OCI-LY7 (cell line): ENCODE data around the gene BOK. TPM values are rescaled to one million over a fixed set of nuclear protein-coding genes. Genes with fewer than 3 reads are reported as not detected.
"Not testable (repeated sequence)": the region's sequence is repeated elsewhere in the genome, so short reads cannot be mapped to it uniquely, and the experiment has no call there.

Source experiments
- BruUV-seq: library from RNA; stranded (reverse); fragments of 400-500 nt; replicated peaks from 2 replicates; lab custom pipeline; 2021; lab: Mats Ljungman, UMichigan
- CTCF ChIA-PET: fragments of 300-600 bp; sonication (Branson Sonifier 250); formaldehyde crosslinking; loops from one replicate; lab custom pipeline; 2022; ENCODE audit warnings: antibody characterized with exemption; ENCODE audit not compliant: unreplicated experiment; lab: Charles Lee
- POLR2A ChIA-PET: fragments of 300-600 bp; sonication (Branson Sonifier 250); formaldehyde crosslinking; loops from one replicate; lab custom pipeline; 2022; ENCODE audit warnings: antibody characterized with exemption; lab: Charles Lee
- DNase-seq: peaks from one replicate; pipeline ENCODE4 v3.0.0-alpha.2; 2015; ENCODE audit warnings: low spot score
- H2AFZ ChIP-seq: fragments of 200-600 bp; sonication (generic), shearing (Covaris generic); 2 replicates; pipeline ENCODE4 v1.6.1; 2014; ENCODE audit warnings: mild to moderate bottlenecking, antibody characterized with exemption, low read length, moderate library complexity
- H3K27ac ChIP-seq: fragments of 200-600 bp; sonication (generic); 2 replicates; pipeline ENCODE4 v1.5.1; 2014; ENCODE audit warnings: mixed run types, low read depth, mild to moderate bottlenecking, moderate library complexity, low read length, inconsistent platforms; ENCODE audit not compliant: poor library complexity, severe bottlenecking
- H3K36me3 ChIP-seq: fragments of 200-600 bp; sonication (generic); 2 replicates; pipeline ENCODE4 v1.6.1; 2014; ENCODE audit warnings: mild to moderate bottlenecking, antibody characterized with exemption, low read length, moderate library complexity, mixed read lengths; ENCODE audit not compliant: insufficient read depth
- H3K4me1 ChIP-seq: fragments of 200-600 bp; sonication (generic); 2 replicates; pipeline ENCODE4 v1.5.1; 2014; ENCODE audit warnings: mild to moderate bottlenecking, low read length; ENCODE audit not compliant: insufficient read depth, poor library complexity, severe bottlenecking
- H3K4me2 ChIP-seq: fragments of 200-600 bp; sonication (generic); 2 replicates; pipeline ENCODE4 v1.6.1; 2014; ENCODE audit warnings: mild to moderate bottlenecking, low read length
- H3K4me3 ChIP-seq: fragments of 200-600 bp; sonication (generic); 2 replicates; pipeline ENCODE4 v1.5.1; 2014; ENCODE audit warnings: mild to moderate bottlenecking, low read depth, low read length; ENCODE audit not compliant: poor library complexity, severe bottlenecking
- H3K79me2 ChIP-seq: fragments of 200-600 bp; sonication (generic); 2 replicates; pipeline ENCODE4 v1.6.1; 2016; ENCODE audit warnings: low read depth, mild to moderate bottlenecking, low read length, moderate library complexity, mixed read lengths; ENCODE audit not compliant: insufficient read depth
- H3K9me2 ChIP-seq: fragments of 200-600 bp; sonication (generic); 2 replicates; pipeline ENCODE4 v1.6.1; 2016; ENCODE audit warnings: mild to moderate bottlenecking, low read length, mixed read lengths; ENCODE audit not compliant: insufficient read depth
- H3K9me3 ChIP-seq: fragments of 200-600 bp; sonication (generic); 2 replicates; pipeline ENCODE4 v1.6.1; 2014; ENCODE audit warnings: mild to moderate bottlenecking, mixed run types, low read length, mixed read lengths
- H4K20me1 ChIP-seq: fragments of 200-600 bp; sonication (generic); 2 replicates; pipeline ENCODE4 v1.6.1; 2014; ENCODE audit warnings: mild to moderate bottlenecking, antibody characterized with exemption, low read length, moderate library complexity, mixed read lengths; ENCODE audit not compliant: insufficient read depth
- EZH2phosphoT487 ChIP-seq: fragments of 200-600 bp; sonication (generic); IDR thresholded peaks from 2 replicates; pipeline ENCODE4 v1.6.1; 2018; ENCODE audit warnings: low read depth, borderline replicate concordance, mild to moderate bottlenecking, mixed run types, antibody characterized with exemption, low read length, moderate library complexity, mixed read lengths
- intact Hi-C: fragments of 100-400 bp; cut with micrococcal nuclease; formaldehyde crosslinking; loops from one replicate; pipeline ENCODE4 v1.10.0; 2022; ENCODE audit not compliant: unreplicated experiment
- total RNA-seq, 2 experiments: library from RNA; depleted of rRNA in 1 of 2; stranded (reverse); fragments of >200 nt in 1 of 2; shearing (Covaris generic) in 1 of 2; gene quantifications; 2 replicates each; pipeline ENCODE4 v1.2.3, GENCODE V29; 2014 to 2022
- TF ChIP-seq, protein P1 (sequence below): fragments of 200-600 bp; sonication (generic); conservative IDR thresholded peaks from 2 replicates; pipeline ENCODE4 v1.5.1; 2014; ENCODE audit warnings: mild to moderate bottlenecking, antibody characterized with exemption, low read length, moderate library complexity, mixed read lengths

The BOK gene
- total RNA-seq, 2 experiments from 2014 or later: not detected

DNA sequence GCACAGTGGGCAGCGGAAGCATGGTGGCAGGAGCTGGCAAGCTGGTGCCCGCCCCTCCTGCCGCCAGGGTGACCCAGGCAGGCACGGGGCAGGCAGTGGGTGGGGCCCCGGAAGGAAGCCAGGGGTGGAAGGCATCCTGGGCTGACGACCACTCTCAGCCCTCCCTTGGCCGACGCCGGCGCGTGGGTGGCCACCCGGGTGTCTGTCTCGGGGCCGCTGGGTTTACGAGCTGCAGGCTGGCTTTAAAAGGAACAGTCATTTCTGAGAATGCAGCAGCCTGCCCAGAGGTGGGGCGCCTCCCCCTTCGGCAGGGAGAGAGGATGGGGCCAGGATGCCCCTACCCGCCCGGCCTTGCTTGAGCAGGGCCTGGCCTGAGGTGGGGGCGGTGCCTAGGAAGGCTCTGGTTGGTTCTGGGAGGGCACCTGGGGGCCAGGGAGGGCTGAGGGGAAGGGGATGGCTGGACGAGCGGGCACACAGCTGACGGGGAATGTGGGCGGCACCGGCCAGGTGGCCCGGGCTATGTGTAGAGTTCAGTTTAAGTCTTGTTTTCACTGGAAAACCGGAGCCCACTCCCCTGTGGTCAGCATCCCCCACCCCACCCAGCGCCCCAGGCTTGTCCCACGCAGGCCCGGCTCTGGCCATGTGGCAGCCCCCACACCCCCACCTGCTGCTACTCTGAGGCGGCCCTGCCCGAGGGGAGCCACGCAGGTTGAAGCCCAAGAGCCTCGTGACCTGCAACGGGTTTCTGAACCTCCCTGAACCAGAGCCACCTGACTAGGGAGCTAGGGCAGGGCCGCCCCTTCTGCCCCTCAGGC, 6.3 kb downstream of the BOK start:
- Histone ChIP-seq H4K20me1 (no peaks in the 10 kb centered on the region), H3K27ac (no peak overlapping the region), H3K9me3 (no peaks in the 10 kb centered on the region), H3K4me3 (no peak overlapping the region), H3K36me3 (no peaks in the 10 kb centered on the region), H3K4me2 (no peak overlapping the region), H3K4me1 (no peaks in the 10 kb centered on the region), H3K9me2 (no peaks in the 10 kb centered on the region), H3K79me2 (no peaks in the 10 kb centered on the region), H2AFZ (no peak overlapping the region)
- no TSS peak for BruUV-seq
- ChIA-PET POLR2A (no interaction called here), CTCF (no interaction called here)
- intact Hi-C loops: no loop called here
- no peak for DNase-seq
- no peak for TF ChIP-seq EZH2phosphoT487
- TF ChIP-seq, protein P1, sequence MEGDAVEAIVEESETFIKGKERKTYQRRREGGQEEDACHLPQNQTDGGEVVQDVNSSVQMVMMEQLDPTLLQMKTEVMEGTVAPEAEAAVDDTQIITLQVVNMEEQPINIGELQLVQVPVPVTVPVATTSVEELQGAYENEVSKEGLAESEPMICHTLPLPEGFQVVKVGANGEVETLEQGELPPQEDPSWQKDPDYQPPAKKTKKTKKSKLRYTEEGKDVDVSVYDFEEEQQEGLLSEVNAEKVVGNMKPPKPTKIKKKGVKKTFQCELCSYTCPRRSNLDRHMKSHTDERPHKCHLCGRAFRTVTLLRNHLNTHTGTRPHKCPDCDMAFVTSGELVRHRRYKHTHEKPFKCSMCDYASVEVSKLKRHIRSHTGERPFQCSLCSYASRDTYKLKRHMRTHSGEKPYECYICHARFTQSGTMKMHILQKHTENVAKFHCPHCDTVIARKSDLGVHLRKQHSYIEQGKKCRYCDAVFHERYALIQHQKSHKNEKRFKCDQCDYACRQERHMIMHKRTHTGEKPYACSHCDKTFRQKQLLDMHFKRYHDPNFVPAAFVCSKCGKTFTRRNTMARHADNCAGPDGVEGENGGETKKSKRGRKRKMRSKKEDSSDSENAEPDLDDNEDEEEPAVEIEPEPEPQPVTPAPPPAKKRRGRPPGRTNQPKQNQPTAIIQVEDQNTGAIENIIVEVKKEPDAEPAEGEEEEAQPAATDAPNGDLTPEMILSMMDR: no peak

DNA sequence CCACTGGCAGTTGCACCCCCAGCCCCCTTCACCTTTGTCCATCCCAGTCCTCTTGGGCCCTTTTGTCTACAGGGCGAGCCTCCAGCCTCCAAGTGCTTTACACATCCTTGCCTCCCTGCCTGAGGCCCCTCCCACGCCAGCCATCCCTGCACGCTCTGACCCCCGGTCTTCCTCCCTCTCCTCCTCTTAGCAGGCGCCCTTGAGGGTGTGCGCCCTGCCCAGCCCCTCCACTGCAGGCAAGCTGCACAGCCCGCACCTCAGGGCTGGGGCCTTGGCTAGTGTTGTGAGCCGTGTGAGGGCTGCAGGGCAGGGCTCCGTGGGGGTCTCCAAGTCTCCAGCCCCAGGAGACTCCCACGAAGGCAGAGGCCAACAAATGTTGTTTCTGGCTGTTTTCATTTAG, 6.9 kb downstream of the BOK start:
- Histone ChIP-seq H3K4me2 (no peak overlapping the region), H2AFZ (no peak overlapping the region), H3K4me1 (no peaks in the 10 kb centered on the region), H3K9me2 (no peaks in the 10 kb centered on the region), H3K4me3 (no peak overlapping the region), H3K9me3 (no peaks in the 10 kb centered on the region), H4K20me1 (no peaks in the 10 kb centered on the region), H3K27ac (no peak overlapping the region), H3K79me2 (no peaks in the 10 kb centered on the region), H3K36me3 (no peaks in the 10 kb centered on the region)
- BruUV-seq: no TSS peak
- TF ChIP-seq EZH2phosphoT487: no peak
- TF ChIP-seq, protein P1: no peak
- intact Hi-C loops: no loop called here
- ChIA-PET POLR2A (no interaction called here), CTCF (no interaction called here)
- DNase-seq: no peak

GRCh38 chr2:241566021-241566420, 7.5 kb downstream of the BOK start:
- H3K4me2 ChIP-seq, H3K4me3 ChIP-seq, H3K27ac ChIP-seq, H3K79me2 ChIP-seq, H4K20me1 ChIP-seq, H3K36me3 ChIP-seq, BruUV-seq, H3K4me1 ChIP-seq, DNase-seq, CTCF ChIA-PET, intact Hi-C loops, H2AFZ ChIP-seq, H3K9me2 ChIP-seq, H3K9me3 ChIP-seq: not testable (repeated sequence)
- POLR2A ChIA-PET: interaction anchor here (0.7 kb wide), 1 partner anchor 191 kb away, joined by 3 read pairs; no protein-coding TSS in a partner anchor
